H1 (cell line): ENCODE measurements around the gene UNC79. TPM values are rescaled to one million over a fixed set of nuclear protein-coding genes. Genes with fewer than 3 reads are reported as not detected.

ENCODE experiments used
- NRF1 ChIP-seq: IDR thresholded peaks from 2 replicates; pipeline ENCODE4 v1.6.1; 2011; ENCODE audit warnings: mild to moderate bottlenecking, low read depth, low read length, improper control_type of control experiment
- ZNF274 ChIP-seq: IDR thresholded peaks from 2 replicates; pipeline ENCODE4 v1.7.0; 2012; ENCODE audit warnings: low read length, borderline replicate concordance; ENCODE audit errors: extremely low read depth
- polyA plus RNA-seq, 7 experiments: library from polyadenylated mRNA; depleted of rRNA in 3 of 7; stranded (reverse) in 5 of 7; unstranded in 2 of 7; fragments of >200 nt in 5 of 7; fragments of 200-250 nt in 2 of 7; gene quantifications; 1 replicate in 5 of 7; 2 replicates in 1 of 7; 4 replicates in 1 of 7; pipeline versions ENCODE4 v1.2.1 to v1.2.3, GENCODE V29; 2011 to 2013; ENCODE audit warnings: missing spikeins in 2 of 7, mixed read lengths in 2 of 7
- total RNA-seq: library from RNA; stranded (reverse); fragmentation: NEBNext Ultra II Directional; extraction: Animal tissue kit (Norgen Biotek cat#: 25700); gene quantifications from 2 replicates; pipeline ENCODE4 v1.2.1, GENCODE V29; 2021

The UNC79 gene
- total and polyA plus RNA-seq, 2 of the 8 experiments (the other 6 are each of a cell fraction or from before 2014, with no cell fraction given): 1.8 to 2.3 TPM

GRCh38 chr14:93654599-93654998, 223.9 kb downstream of the UNC79 start (continued):
- no peak for TF ChIP-seq ZNF274
- no peak for TF ChIP-seq NRF1
